Stimulated activated CD8-positive, alpha-beta memory T cell treated with anti-CD3 and anti-CD28 coated beads, Interleukin-15, amount 100 ng/mL, for 4 hours (primary cell): Measurements from ENCODE around the gene CCDC116.
A peak's percentile ranks its signal among the peaks of the same experiment; 100 is the strongest.
"Not testable (repeated sequence)": the region's sequence is repeated elsewhere in the genome, so short reads cannot be mapped to it uniquely, and the experiment has no call there.

Source experiments
- DNase-seq, 2 donors: peaks; one replicate each; pipeline ENCODE4 v3.0.0-alpha.2; 2020; ENCODE audit warnings: low read depth in 2 of 2

Gene CCDC116

DNA sequence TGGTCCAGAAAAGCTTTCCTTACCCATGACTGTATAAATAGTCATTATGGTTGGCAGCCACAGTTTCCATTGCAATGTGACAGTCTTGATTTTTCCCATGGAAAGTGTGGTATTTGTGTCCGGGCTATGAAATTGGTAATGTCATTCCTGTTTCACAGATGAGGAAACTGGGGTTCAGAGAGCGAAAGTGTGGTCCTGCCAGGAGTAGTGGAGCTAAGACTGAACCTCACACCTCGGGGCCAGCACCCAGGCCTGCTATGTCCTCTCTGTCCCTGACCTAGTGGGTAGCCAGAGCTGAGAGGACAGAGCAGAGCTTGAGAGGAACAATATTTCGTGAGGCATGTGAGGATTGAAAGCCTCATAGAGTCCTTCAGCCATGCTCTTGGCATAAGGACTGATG is 1.5 kb upstream of the CCDC116 start:
- no peak for DNase-seq

GRCh38 chr22:21632931-21633330 is 371 bp downstream of the CCDC116 start:
- no peak for DNase-seq

- no peak for DNase-seq
Measured at GRCh38 chr22:21633481-21633880, 921 bp downstream of the CCDC116 start.

DNA sequence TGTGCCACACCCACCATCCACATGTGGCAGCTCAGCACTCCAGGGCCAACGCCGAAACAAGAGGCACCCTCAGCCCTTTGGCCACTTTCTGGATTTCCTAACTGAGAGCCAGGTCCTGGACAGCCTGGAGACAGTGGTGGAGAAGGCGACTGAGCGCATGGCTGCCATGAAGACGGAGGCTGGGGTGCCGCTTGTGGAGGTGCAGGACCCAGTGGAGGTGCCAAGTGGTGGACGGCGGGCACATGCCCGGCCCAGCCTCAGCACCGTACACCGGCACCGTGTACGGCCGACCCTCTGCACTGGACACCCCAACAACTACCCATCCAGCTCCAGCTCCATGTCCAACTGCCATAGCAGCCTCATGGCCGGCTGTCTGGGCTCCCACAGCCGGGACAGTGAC is 1.5 kb downstream of the CCDC116 start:
- no peak for DNase-seq

DNA sequence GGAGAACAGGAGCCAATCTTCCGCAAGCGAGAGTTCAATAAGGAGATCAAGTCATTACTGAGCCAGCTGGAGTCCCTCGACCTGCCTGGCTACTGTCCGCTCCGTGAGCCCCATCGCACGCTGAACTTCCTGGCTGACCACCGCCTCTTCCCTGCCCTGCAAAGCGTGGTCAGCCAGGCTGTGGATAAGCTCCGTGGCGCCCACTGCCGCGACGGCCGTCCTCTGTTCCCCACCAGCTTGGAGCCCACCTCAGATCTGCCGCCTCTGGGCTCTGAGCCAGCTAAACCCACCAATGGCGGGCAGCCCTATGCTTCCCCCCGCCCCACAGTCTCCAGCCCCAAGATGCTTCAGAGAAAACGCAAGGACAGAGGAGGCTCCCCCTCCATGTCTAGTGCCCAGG is 2.3 kb downstream of the CCDC116 start:
- DNase-seq = no peak

GRCh38 chr22:21635771-21636510 is 3.4 kb downstream of the CCDC116 start:
- no peak for DNase-seq

DNA sequence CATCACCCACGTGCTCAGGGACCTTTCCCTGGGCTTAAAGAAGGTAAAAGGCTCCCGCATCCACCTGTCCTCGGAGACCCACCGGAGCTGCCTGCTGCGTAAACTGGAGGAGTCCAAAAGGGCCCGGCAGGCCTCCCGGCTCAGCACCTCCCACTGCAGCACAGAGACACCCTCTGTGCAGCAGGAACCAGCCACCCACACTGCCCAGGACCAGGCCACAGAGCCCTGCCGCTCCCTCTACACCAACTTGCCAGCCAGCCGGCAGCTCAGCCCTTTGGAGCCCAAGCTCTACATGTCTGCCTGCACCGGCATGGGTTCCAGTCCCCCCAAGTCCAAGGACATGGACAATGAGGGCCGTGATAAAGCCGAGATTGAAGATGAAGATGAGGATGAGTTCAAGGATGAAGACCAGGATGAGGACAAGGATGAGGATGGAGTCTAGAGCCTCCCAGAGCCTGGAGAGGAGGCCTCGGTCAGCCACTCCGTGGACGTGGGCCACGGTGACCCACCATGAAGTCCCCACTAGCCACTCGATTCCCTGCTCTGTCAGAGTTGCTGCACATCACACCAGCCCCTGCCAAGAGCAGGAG is 4.2 kb downstream of the CCDC116 start:
- no peak for DNase-seq

- not testable (repeated sequence) for DNase-seq
Measured at GRCh38 chr22:21637450-21637849, 4.9 kb downstream of the CCDC116 start.

DNA sequence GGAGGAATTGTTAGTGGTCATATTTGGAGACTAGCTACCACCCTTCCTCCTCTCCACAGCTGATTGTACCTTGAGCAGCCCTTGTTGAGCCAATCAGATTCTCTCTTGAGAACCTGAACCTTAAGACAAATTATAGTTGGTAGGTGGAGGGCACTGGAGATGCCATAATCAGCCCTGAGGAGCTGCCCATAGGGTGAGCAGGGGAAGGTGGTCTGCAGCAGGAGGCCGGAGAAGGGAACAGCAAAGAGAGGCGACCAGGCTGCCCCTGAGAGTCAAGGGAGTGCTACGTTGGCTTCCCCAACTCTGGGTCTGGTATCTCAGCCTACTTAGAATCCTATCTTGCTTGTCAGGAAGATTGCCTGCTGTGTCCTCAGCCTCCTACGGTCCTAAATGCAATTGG is 6.8 kb downstream of the CCDC116 start:
- no peak for DNase-seq

- no peak for DNase-seq
Measured at GRCh38 chr22:21640810-21641209, 8.2 kb downstream of the CCDC116 start.

GRCh38 chr22:21641417-21641788 is 8.8 kb downstream of the CCDC116 start:
- DNase-seq = no peak

- DNase-seq = peak; percentile 96 to 97
Measured at GRCh38 chr22:21641789-21642583, 9.4 kb downstream of the CCDC116 start, which contains the start of gene SDF2L1. TSS of gene SDF2L1 (plus strand) at chr22:21642302. CDS start at chr22:21642337, 35 bp downstream.

DNA sequence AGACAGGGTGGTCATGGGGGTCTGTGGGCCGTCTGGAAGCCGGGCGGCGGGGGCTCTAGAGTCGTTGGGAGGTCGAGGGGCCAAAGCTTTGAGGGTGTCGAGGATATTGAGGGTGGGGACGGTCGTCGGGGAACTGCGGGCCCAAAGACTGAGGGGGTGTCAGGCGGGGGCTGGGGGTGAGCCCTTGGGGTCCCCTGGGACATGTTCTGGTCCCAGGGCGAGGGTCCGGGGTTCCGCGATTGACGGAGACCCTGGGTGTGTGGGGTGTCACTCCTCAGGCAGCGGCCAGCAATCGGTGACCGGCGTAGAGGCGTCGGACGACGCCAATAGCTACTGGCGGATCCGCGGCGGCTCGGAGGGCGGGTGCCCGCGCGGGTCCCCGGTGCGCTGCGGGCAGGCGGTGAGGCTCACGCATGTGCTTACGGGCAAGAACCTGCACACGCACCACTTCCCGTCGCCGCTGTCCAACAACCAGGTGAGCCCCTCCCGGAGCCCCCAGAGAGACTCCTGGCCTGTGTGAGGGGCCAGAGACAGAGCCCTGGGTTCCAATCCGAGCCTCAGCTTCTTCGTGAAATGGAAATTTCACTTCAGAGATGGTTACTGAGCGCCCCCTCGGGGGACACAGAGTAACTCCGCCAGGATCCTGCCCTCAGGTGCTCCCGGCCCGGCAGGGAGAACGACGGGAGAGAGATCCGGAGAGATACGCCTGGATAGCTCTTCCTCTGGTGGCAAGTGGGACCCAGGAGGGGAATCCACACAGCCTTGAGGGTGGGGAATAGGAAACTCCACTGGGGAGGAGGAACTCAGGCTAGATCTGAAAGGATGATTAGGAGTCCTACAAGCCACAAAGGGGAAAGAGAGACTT is 10.3 kb downstream of the CCDC116 start:
- DNase-seq = peak in 1 of 2 donors; percentile 28

GRCh38 chr22:21643533-21644357 is 11.2 kb downstream of the CCDC116 start:
- DNase-seq = no peak

GRCh38 chr22:21645513-21645912 is 13.0 kb downstream of the CCDC116 start:
- DNase-seq = not testable (repeated sequence)

DNA sequence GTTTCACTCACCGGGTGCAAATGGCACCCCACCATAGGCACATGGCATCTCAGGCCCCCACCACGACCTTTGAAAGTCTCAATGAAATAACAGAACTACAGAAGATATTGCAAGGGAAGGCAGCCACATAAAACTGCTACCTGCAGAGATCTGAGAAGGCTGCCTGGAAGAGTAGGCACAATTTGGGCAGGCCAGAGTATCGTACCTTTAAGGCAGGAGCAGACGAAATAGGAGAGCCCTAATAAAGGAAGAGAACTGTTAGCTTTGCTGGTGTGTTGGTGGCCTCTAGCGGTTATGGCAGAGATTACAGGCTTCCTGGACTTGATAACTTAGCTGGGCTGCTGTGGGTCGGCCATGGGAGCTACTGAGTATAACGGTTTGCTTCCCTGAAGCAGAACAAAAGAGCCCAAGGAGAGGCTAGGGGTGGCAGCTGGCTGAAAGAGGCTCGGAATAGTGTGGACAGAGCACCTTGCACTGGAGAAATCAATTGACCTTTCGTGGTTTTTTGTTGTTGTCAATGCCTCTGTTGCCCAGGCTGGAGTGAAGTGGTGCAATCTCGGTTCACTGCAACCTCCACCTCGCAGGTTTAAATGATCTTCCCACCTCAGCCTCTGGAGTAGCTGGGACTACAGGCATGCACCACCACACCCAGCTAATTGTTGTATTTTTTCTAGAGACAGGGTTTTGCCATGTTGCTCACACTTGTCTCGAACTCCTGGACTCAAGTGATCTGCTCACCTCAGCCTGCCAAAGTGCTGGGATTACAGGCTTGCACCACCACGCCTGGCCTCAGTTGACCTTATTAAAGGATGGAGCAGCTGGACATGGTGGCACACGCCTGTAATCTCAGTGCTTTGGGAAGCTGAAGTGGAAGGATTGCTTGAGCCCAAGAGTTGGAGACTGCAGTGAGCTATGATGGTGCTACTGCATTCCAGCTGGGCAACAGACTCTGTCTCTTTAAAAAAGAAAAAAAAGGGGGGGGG is 14.3 kb downstream of the CCDC116 start:
- DNase-seq = peak; percentile 38 to 61

- no peak for DNase-seq
Measured at GRCh38 chr22:21650280-21650679, 17.7 kb downstream of the CCDC116 start.

- no peak for DNase-seq
Measured at GRCh38 chr22:21650823-21651520, 18.4 kb downstream of the CCDC116 start.

GRCh38 chr22:21651521-21652009 is 19.0 kb downstream of the CCDC116 start:
- no peak for DNase-seq
